Caki2 (cell line): ENCODE results near the gene PRSS16. TPM values are rescaled to one million over a fixed set of nuclear protein-coding genes. Genes with fewer than 3 reads are reported as not detected.
"Not testable (repeated sequence)": the region's sequence is repeated elsewhere in the genome, so short reads cannot be mapped to it uniquely, and the experiment has no call there.

ENCODE experiments used
- DNase-seq: peaks from one replicate; pipeline ENCODE4 v3.0.0-alpha.2; 2015; ENCODE audit warnings: low read depth
- in situ Hi-C: cut with HindIII; loops from 2 replicates; pipeline ENCODE4 v1.10.0; 2016; ENCODE audit warnings: low sequenced_read_pairs, low pct_unique_long_range_greater_than_20kb, mixed read lengths
- total RNA-seq: library from RNA; depleted of rRNA; stranded (reverse); fragments of >200 nt; shearing (Covaris generic); gene quantifications from 2 replicates; pipeline ENCODE4 v1.2.3, GENCODE V29; 2014; ENCODE audit warnings: low replicate concordance

PRSS16 gene
- total RNA-seq, 1 experiment from 2014 or later: 14.3 TPM

- DNase-seq: peak; percentile 68
- in situ Hi-C loops: no loop called here
These were observed 9.2 kb upstream of the PRSS16 start for GRCh38 chr6:27238010-27238983.

DNA sequence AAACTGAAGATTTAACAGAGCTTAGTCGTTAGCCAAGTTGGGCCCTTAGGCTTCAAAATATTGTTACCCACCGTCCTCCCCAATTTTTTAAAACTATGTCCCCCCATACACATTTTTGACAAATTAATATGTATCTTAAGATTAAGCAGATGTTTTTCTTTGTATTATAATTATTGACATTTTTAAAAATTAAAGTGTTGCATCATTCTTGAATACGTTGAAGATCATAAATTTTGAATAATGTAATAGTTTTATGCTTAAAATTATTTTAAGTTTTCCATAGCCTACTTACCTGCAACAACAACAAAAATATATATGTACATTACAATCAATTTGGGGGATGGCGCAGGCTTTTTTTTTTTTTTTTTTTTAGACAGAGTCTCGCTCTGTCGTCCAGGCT, 8.2 kb upstream of the PRSS16 start:
- in situ Hi-C loops: no loop called here
- no peak for DNase-seq

DNA sequence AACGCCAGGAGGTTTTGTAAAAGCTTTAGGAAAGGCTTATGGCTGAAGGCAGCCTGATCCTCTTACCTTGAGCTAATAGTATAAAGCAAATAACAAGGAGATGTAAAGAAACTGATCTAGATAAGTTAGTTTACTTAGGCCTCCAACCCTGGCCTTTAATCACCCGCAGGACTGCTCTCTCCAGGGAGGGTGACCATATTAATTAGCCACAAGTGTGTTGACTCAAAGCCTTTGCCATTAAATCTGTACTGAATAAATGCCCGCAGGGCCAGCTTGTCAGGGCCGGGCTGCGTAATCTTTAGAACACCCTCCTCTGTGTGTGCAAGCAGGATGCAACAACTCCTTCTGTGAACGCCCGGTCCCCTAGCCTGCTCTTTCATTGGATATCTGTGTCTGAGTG, 6.1 kb upstream of the PRSS16 start:
- no peak for DNase-seq
- in situ Hi-C loops: no loop called here

DNA sequence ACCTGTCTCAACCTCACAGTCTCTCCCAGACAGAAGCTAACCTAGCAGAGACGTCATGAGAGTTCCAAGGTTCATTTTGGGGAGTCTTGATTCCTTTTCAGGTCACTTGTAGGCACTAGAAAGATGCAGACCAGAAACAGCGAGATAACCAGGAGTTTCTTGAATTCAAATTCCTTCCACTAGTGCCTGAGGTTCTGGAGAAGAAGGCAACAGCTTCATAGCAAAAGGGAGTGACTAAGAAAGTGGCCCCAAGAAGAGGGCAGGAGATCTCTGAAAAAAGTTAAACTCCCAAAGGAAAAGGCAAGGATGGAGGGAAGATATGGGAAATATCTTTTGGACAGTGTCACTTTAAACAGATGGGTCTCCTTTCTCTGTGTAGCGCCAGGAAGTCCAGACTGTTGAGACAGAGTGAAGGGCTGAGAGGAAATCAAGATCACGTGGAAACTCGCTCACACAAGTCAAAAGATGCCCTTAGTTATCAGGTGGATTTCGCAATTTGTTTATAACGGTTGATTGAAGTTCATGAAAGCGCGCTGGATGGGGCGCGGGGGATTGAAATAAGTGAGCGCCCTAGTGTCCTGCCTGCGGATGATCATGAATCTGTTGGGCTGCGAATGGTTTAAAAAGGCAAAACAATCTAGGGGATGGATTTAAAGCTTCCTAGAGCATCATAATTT, 4.8 kb upstream of the PRSS16 start:
- no peak for DNase-seq
- in situ Hi-C loops: no loop called here

DNA sequence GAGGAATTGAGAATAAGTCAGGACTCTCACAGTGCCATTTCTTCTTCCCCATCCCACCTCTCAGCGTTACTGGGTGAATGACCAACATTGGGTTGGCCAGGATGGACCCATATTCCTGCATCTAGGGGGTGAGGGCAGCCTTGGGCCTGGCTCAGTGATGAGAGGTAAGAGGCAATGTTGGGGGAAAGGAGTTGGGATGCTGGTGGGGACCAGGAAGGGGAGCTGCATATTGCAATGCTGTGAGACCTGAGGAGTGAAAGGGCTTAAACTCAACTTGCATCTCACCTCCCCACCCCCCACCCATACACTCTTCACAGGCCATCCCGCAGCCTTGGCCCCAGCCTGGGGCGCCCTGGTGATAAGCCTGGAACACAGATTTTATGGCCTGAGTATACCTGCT, 1.3 kb downstream of the PRSS16 start:
- DNase-seq: no peak
- in situ Hi-C loops: no loop called here

DNA sequence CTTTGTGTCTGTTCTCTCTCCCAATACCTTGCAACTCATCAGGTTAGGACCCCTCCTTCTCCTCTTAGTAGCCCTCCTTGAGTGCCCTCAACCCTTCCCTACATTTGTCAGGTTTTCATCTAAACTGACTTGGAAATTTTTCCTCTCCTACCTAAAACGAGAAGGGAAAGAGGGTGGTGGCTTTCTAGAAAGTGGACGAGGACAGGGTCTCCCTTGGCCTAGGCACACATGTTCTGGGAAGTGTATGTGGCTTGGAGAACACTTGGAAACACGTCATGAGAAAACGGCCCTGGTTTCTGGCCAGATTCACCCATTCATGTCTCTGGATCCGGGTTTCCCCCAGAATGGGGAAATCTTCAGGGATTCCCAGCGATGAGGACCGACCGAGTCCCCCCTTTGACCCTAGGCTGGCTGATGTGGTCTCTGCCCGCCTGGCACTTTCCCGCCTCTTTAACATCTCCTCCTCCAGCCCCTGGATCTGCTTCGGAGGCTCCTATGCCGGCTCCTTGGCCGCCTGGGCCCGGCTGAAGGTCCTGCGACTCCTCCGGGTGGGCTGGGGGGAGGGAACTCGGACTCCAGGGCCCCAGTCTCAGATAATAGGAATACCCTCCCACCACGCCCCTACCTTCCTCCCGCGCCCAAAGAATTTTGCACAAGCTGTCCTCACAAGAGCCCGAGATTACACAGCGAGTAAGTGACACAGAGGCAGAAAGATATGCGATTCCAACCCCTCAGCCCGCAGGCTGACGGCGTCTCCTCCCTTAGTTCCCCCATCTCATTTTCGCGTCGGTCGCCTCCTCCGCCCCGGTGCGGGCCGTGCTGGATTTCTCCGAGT, 3.0 kb downstream of the PRSS16 start:
- in situ Hi-C loops: no loop called here
- no peak for DNase-seq

- peak; percentile 90 for DNase-seq
- in situ Hi-C loops: no loop called here
These were observed 3.7 kb downstream of the PRSS16 start for GRCh38 chr6:27251112-27251605.

GRCh38 chr6:27251606-27252251, 4.2 kb downstream of the PRSS16 start:
- in situ Hi-C loops: no loop called here
- DNase-seq: peak; percentile 96

- DNase-seq: no peak
- in situ Hi-C loops: no loop called here
These were observed 7.1 kb downstream of the PRSS16 start for GRCh38 chr6:27254566-27254965.

GRCh38 chr6:27255866-27256265, 8.4 kb downstream of the PRSS16 start:
- no peak for DNase-seq
- in situ Hi-C loops: no loop called here

- in situ Hi-C loops: no loop called here
- DNase-seq: no peak
These were observed 12.9 kb downstream of the PRSS16 start for GRCh38 chr6:27260369-27260768.

DNA sequence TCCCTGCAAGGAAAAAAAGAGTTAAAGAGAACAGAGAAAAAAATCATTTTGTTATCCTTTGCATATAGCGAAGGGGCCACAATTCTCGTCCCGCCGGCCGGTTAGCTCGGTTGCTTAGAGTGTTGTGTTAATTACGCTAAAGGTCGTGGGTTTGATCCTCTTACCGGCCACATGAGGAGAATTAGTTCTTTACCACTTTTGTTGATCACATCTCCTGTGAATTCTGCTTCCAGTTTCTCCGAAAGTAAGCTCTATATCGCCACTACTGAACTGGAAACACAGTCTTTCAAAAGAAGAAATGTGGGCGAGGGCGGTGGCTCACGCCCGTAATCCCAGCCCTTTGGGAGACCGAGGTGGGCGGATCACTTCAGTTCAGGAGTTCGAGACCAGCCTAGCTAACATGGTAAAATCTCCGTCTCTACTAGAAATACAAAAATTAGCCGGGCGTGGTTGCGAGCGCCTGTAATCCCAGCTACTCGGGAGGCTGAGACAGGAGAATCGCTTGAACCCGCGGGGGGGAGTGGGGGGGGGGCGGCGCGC, 13.4 kb downstream of the PRSS16 start:
- DNase-seq: no peak
- in situ Hi-C loops: no loop called here

- DNase-seq: peak; percentile 52
- in situ Hi-C loops: no loop called here
These were observed 16.4 kb downstream of the PRSS16 start for GRCh38 chr6:27263886-27264285.

DNA sequence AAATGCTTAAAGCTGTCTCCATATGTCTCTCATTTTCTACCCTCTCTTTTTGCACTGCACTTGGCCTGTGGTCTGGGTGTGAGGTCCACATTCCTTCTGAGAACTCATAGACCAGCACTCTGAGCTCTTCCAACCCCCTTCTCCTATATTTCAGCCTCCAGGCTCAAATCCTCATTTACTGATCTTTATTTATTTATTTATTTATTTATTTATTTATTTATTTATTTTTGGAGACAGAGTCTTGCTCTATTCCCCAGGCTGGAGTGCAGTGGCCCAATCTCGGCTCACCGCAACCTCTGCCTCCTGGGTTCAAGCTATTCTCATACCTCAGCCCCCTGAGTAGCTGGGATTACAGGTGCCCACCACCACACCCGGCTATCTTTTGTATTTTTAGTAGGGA, 19.5 kb downstream of the PRSS16 start:
- in situ Hi-C loops: not testable (repeated sequence)

GRCh38 chr6:27267857-27268434, 20.4 kb downstream of the PRSS16 start:
- DNase-seq: no peak
- in situ Hi-C loops: no loop called here

More for the DNA sequence above, 19.5 kb downstream of the PRSS16 start:
- DNase-seq: not testable (repeated sequence)

- in situ Hi-C loops: no loop called here
- DNase-seq: no peak
These were observed 21.3 kb downstream of the PRSS16 start for GRCh38 chr6:27268803-27269202.

GRCh38 chr6:27273783-27274182, 26.3 kb downstream of the PRSS16 start:
- in situ Hi-C loops: no loop called here
- DNase-seq: no peak
